NCI-H187 treated with DMSO at 0.1 percent for 48 hours (cell line): ENCODE measurements around the gene SSNA1.
"Not testable (repeated sequence)": the region's sequence is repeated elsewhere in the genome, so short reads cannot be mapped to it uniquely, and the experiment has no call there.

Experiments
- DNase-seq: peaks from one replicate; lab custom pipeline; 2025; lab: John Stamatoyannopoulos, UW

SSNA1 gene

GRCh38 chr9:137233143-137233980 is 44.9 kb downstream of the SSNA1 start:
- DNase-seq: no peak

- no peak for DNase-seq
These were observed 45.7 kb downstream of the SSNA1 start for GRCh38 chr9:137234055-137234697.

GRCh38 chr9:137234758-137235423 is 46.4 kb downstream of the SSNA1 start:
- no peak for DNase-seq

- DNase-seq: no peak
These were observed 47.2 kb downstream of the SSNA1 start for GRCh38 chr9:137235424-137236237.

- no peak for DNase-seq
These were observed 47.9 kb downstream of the SSNA1 start for GRCh38 chr9:137236238-137236935.

- DNase-seq: no peak
These were observed 48.5 kb downstream of the SSNA1 start for GRCh38 chr9:137236936-137237421.

GRCh38 chr9:137237759-137238726 is 49.6 kb downstream of the SSNA1 start:
- peak; percentile 7 for DNase-seq

- DNase-seq: not testable (repeated sequence)
These were observed 51.2 kb downstream of the SSNA1 start for GRCh38 chr9:137239541-137240200.
